Forelimb muscle (tissue), 1 donor: ENCODE results near the gene RBM42. TPM values are rescaled to one million over a fixed set of nuclear protein-coding genes. Genes with fewer than 3 reads are reported as not detected.
"Not testable (repeated sequence)": the region's sequence is repeated elsewhere in the genome, so short reads cannot be mapped to it uniquely, and the experiment has no call there.

Experiments
- DNase-seq: peaks from one replicate; pipeline ENCODE4 v3.0.0-alpha.2; 2013; ENCODE audit warnings: low read depth
- polyA plus RNA-seq: library from polyadenylated mRNA; unstranded; fragments of 120-200 nt; gene quantifications from one replicate; pipeline ENCODE4 v1.2.1, GENCODE V29; 2013; ENCODE audit not compliant: insufficient read length

RBM42 gene
- polyA plus RNA-seq, 1 donor, result 44.1 TPM

- no peak for DNase-seq
These were observed 21.7 kb downstream of the RBM42 start for GRCh38 chr19:35650581-35650980.

- DNase-seq, result not testable (repeated sequence)
These were observed 26.0 kb downstream of the RBM42 start for GRCh38 chr19:35654828-35655227.

- no peak for DNase-seq
These were observed 26.8 kb downstream of the RBM42 start for GRCh38 chr19:35655600-35655999.

- DNase-seq, result no peak
These were observed 27.9 kb downstream of the RBM42 start for GRCh38 chr19:35656700-35657099.

- no peak for DNase-seq
These were observed 29.3 kb downstream of the RBM42 start for GRCh38 chr19:35657904-35658700.

- DNase-seq, result no peak
These were observed 33.1 kb downstream of the RBM42 start for GRCh38 chr19:35661995-35662340.

- DNase-seq, result no peak
These were observed 35.1 kb downstream of the RBM42 start for GRCh38 chr19:35663981-35664380.

- no peak for DNase-seq
These were observed 36.3 kb downstream of the RBM42 start for GRCh38 chr19:35665157-35665556.

- no peak for DNase-seq
These were observed 36.8 kb downstream of the RBM42 start for GRCh38 chr19:35665604-35666003.

- no peak for DNase-seq
These were observed 37.5 kb downstream of the RBM42 start, which contains the start of gene UPK1A for GRCh38 chr19:35666251-35666913. UPK1A (plus strand) TSS chr19:35666517; CDS start chr19:35666813, 296 bp downstream.

- no peak for DNase-seq
These were observed 40.7 kb downstream of the RBM42 start for GRCh38 chr19:35669566-35669965.

- no peak for DNase-seq
These were observed 41.1 kb downstream of the RBM42 start for GRCh38 chr19:35669974-35670373.

- no peak for DNase-seq
These were observed 41.9 kb downstream of the RBM42 start for GRCh38 chr19:35670686-35671085.

GRCh38 chr19:35671818-35672217 lies 43.0 kb downstream of the RBM42 start:
- no peak for DNase-seq

- no peak for DNase-seq
These were observed 44.4 kb downstream of the RBM42 start for GRCh38 chr19:35673121-35673804.

- DNase-seq, result no peak
These were observed 46.8 kb downstream of the RBM42 start for GRCh38 chr19:35675589-35676140.

Other genes with a start within 250 kb of the RBM42 start
- 0.09 TPM for gene FFAR2, start 180.8 kb upstream of the RBM42 start, polyA plus RNA-seq
- gene KRTDAP, start 138.6 kb upstream of the RBM42 start, polyA plus RNA-seq, result not detected
- 0.59 TPM for gene DMKN, start 115.4 kb upstream of the RBM42 start, polyA plus RNA-seq
- not detected for gene SBSN, start 100.7 kb upstream of the RBM42 start, polyA plus RNA-seq
- not detected for gene GAPDHS, start 95.6 kb upstream of the RBM42 start, polyA plus RNA-seq
- gene TMEM147, start 83.4 kb upstream of the RBM42 start, polyA plus RNA-seq, result 45.4 TPM
- not detected for gene ATP4A, start 65.4 kb upstream of the RBM42 start, polyA plus RNA-seq
- not detected for gene PMIS2, start 42.9 kb upstream of the RBM42 start, polyA plus RNA-seq
- gene HAUS5, start 16.3 kb upstream of the RBM42 start, polyA plus RNA-seq, result 10.9 TPM
- gene ETV2, start 12.7 kb downstream of the RBM42 start, polyA plus RNA-seq, result 2.4 TPM
- 266 TPM for gene COX6B1, start 19.3 kb downstream of the RBM42 start, polyA plus RNA-seq
- gene UPK1A, start 37.5 kb downstream of the RBM42 start, polyA plus RNA-seq, result not detected
- not detected for gene ZBTB32, start 75.5 kb downstream of the RBM42 start, polyA plus RNA-seq
- gene KMT2B, start 89.0 kb downstream of the RBM42 start, polyA plus RNA-seq, result 23.0 TPM
- 3.3 TPM for gene IGFLR1, start 113.4 kb downstream of the RBM42 start, polyA plus RNA-seq
- gene U2AF1L4, start 116.4 kb downstream of the RBM42 start, polyA plus RNA-seq, result 16.6 TPM
- gene PSENEN, start 116.6 kb downstream of the RBM42 start, polyA plus RNA-seq, result 31.7 TPM
- gene LIN37, start 119.5 kb downstream of the RBM42 start, polyA plus RNA-seq, result 8.6 TPM
- 853 TPM for gene HSPB6, start 128.0 kb downstream of the RBM42 start, polyA plus RNA-seq
- gene PROSER3, start 129.1 kb downstream of the RBM42 start, polyA plus RNA-seq, result 13.9 TPM
- gene ARHGAP33, start 146.5 kb downstream of the RBM42 start, polyA plus RNA-seq, result 15.0 TPM
- not detected for gene PRODH2, start 183.8 kb downstream of the RBM42 start, polyA plus RNA-seq
- 0.24 TPM for gene NPHS1, start 223.5 kb downstream of the RBM42 start, polyA plus RNA-seq
- 0.28 TPM for gene KIRREL2, start 227.9 kb downstream of the RBM42 start, polyA plus RNA-seq
- gene APLP1, start 239.5 kb downstream of the RBM42 start, polyA plus RNA-seq, result 7.1 TPM